Activated T-cell treated with anti-CD3 and anti-CD28 coated beads, Interleukin-2, amount 50 U/mL, for 1 hour (primary cell): ENCODE measurements around the gene TH.

Experiments used
- DNase-seq: peaks from one replicate; pipeline ENCODE4 v3.0.0-alpha.2; 2020

The TH gene

GRCh38 chr11:2139123-2139521, 32.5 kb downstream of the TH start, which contains the start of gene IGF2:
IGF2 (minus strand) TSS chr11:2139389; CDS start chr11:2135523, 3,866 bp downstream.
- no peak for DNase-seq

DNA sequence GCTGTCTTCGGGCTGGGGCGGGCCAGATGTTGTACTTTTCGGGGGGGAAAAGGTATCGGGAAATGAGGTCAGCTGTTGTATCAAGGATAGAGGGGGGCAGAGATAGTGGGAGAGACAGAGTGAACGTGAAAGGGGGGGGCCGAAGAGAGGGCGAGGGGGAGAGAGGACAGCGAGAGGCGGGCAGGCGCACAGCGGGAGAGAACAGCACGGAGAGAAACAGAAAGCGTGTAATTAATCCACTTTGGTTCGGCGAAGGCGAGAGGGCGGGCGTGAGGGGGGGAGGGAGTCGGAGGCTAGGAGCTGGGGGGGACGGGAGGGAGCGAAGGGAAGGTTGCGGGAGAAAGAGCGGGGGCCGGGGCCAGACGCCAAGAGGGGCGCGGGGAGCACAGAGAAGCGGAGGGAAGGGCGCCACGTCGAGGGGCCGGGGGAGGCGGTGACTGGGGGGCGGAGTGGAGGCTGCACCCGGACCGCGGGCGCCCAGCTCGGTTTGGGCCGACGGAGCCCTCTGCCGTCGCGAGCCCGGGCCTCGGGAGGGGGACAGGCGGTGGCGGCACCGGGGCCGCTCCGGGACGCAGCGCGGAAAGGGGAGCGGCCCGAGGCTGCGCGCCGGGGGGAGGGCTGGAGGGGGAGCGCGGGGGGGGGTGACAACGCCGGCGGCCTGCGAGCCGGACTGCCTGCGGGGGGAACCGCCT, 33.0 kb downstream of the TH start:
- no peak for DNase-seq

DNA sequence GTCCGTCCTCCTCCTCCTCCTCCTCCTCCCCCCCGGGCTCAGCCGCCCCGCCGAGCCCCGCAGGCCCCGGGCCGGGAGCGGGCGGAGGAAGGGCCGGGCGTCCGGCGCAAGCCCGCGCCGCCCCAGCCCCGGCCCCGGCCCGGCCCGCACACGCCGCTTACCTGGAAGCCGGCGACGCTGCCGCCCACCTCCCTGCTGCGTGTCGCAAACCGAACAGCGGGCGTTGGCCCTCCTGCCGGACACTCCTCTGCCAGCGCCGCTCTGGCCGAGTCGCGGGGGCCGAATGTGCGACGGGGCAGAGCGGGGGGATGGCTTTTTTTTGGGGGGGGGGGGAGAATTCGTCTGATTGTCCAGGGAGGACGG, 33.6 kb downstream of the TH start:
- DNase-seq: no peak

- no peak for DNase-seq
Measured at GRCh38 chr11:2137202-2138067, 34.2 kb downstream of the TH start.

DNA sequence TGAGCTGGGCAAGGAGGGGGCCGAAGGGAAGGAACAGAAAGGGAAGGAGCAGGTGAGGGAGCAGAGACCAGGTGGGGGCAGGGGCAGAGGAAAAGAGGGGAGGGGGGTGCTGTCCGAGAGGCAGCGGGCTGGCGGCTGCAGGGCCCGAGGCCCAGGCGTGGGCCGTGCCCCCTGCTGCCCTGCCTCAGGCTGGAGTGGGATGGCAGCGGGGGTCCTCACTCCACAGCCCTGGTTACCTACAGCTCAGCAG, 34.7 kb downstream of the TH start:
- no peak for DNase-seq

- no peak for DNase-seq
Measured at GRCh38 chr11:2136209-2136951, 35.2 kb downstream of the TH start.

- no peak for DNase-seq
Measured at GRCh38 chr11:2135648-2136201, 35.9 kb downstream of the TH start.

- DNase-seq: no peak
Measured at GRCh38 chr11:2135018-2135569, 36.5 kb downstream of the TH start.

DNA sequence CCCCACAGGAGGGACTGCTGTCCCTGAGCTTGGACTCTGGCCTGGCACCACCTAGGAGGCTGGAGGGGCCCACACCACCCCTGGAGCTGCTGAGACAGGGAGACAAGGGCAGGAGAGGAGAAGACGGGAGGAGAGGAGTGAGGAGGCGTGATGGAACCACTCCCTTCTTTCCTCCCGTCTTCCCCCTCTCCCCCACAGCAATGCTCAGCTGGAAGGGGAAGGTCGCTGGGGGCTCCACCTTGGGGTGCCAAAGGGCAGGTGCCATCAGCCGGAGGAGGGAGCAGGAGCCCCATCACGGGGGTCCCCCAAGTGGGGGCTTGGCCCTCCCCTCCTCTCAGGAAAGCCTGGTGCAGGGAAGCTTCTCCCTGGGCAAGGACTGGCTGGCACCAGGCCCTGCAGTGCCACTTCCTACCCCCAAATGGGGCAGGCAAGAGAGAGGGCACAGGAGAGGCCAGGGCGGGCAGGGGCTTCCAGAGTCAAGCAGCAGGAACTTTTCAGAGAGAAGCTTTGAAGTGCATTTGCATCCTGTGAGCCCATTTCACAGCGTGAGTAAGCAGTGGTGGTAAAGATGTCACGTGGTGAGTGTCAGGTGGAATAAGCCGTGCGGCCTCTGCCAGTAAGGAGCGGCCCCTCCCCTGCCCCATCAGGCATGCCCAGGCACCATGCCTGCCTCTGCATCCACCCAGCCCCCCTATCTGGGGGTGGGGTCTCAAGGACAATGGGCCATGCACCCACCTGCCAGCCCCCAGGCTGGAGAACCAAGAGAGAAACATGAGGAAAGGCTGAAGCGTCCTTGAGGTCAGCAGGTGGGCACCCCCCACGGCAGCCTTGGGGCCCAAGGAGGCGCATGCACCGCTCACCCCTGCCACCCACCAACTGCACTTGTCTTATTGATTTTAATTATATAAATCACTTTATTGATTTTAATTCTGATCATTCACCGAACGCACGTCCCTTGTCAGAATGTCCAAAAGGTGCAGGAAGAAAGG, 37.3 kb downstream of the TH start:
- DNase-seq: no peak

DNA sequence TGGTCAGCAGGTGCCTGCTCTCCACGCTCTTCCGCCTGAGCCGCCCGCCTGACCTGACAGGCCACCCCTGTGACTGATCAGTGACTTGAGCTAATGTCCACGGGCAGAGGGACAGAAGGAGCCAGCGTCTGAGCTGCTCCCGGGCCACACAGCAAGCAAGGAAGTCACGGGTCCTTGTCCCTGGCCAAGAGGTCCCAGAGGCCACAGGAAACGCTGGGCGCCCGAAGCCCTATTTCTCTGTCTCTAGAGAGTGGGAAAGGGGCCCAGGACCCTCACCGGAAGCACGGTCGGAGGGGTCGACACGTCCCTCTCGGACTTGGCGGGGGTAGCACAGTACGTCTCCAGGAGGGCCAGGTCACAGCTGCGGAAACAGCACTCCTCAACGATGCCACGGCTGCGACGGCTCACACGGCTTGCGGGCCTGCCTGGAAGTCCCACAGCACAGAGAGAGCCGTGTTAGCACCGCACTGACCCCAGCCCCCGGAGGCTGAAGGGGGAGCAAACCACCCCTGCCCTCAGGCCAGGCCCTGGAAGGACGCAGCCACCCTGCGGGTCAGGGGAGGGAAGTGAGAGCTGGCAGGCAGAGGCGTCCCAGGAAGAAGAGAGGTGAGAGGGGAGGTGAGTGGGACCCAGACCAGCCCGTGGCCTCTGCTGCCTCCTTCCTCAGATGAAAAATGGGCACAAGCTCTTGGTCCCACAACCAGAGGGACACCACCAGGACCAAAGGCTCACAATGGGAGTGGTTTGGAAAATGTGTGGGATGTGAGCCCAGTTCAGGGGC, 38.2 kb downstream of the TH start:
- no peak for DNase-seq

- DNase-seq: no peak
Measured at GRCh38 chr11:2132874-2133240, 38.8 kb downstream of the TH start.

DNA sequence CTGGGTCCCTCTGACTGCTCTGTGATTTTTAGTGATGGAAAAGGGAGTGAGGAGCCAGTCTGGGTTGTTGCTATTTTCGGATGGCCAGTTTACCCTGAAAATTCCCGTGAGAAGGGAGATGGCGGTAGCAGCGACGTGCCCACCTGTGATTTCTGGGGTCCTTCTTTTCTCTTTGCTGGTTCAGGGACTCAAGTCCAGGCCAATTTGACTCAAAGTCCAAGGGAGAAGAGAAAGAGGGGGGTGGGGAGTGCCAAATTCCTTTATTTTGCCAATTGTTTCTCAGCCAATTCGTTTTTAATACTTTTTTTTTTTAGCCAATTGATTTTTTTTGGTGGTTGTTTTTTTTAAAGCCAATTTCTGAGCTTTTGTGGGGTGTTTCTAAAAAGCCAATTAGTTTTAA, 39.4 kb downstream of the TH start:
- no peak for DNase-seq

GRCh38 chr11:2131371-2132236, 40.0 kb downstream of the TH start:
- no peak for DNase-seq

GRCh38 chr11:2130881-2131352, 40.7 kb downstream of the TH start:
- DNase-seq: no peak

DNA sequence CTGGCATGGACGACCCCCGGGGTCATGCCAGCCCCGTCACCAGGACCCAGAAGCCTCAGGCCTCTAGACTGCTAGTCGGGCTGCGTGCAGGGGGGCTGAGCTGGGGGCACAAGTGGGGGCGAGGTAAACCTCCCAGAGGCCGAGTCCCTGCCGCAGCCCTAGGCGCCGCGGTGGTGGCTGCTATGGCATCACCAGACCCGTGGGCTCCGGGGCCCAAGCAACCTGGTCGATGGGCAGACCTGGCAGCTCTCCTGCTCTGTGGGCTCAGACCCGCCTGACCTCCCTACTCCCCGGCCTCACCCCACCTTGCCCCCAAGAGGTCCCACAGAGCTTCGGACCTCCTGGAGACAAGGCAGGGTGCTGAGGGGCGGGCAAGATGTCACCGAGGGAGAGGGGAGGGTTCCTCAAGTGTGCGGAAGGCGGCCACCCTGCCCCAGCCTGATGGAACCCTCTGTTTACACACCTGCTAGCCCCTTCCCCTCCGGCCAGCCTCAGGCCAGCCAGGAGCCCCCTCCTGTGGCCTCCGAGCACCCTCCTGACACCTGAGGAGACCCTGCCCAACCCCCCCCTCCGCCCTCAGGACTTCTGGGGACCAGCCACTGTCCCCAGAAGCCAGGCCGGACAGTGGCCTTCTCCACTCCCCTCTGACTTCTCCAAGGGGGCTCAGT, 41.8 kb downstream of the TH start:
- DNase-seq: no peak

GRCh38 chr11:2129308-2129698, 42.3 kb downstream of the TH start:
- no peak for DNase-seq

DNA sequence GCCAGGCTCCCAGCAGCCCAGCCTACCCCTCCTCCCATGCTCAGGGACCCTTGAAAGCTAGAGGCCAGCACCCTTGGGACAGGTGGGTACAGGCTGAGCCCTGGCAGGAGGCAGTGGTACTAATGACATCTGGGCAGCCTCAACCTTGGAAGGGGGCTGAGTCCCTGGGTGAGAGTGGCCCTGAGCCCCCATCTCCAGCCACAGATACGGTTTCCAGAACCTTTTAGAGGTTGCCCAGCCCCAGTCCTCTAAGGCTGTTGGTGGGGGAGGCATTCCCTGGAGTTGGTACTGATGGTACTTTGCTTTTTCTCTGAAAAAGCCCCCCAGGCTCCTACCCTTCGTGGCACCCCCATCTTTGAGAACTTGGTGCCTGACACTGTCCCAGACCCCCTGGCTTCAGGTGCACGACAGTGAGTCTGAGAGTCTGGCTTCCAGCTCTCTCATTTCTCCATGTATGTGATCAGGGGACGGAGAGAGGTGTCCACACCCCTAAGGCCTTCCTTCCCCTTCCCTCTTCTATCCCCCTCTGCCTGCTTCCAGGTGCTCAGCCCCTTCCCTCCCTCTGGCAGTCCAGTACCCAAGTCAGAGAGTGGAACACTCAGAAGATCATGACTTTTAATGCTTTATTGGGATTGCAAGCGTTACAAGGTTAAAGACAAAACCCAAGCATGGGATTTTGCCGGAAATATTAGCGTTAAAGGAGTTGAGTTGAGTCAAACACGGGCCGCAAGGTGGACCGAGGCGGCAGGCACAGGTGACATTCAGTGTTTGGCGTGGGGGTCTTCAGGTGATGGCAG, 42.9 kb downstream of the TH start:
- no peak for DNase-seq

GRCh38 chr11:2128130-2128510, 43.5 kb downstream of the TH start:
- DNase-seq: no peak
